GM06990 (cell line): ENCODE data around the gene TENM3.
"Not testable (repeated sequence)": the region's sequence is repeated elsewhere in the genome, so short reads cannot be mapped to it uniquely, and the experiment has no call there.

Experiments
- DNase-seq: peaks from one replicate; pipeline ENCODE4 v3.0.0-alpha.2; 2011; ENCODE audit not compliant: insufficient read length; ENCODE audit errors: extremely low read depth
- H3K27me3 ChIP-seq: replicated peaks from 2 replicates; pipeline ENCODE4 v1.6.0; 2011; ENCODE audit warnings: low read length; ENCODE audit not compliant: control insufficient read depth, insufficient read depth
- H3K36me3 ChIP-seq: 2 replicates; pipeline ENCODE4 v1.5.1; 2011; ENCODE audit warnings: low read length; ENCODE audit not compliant: control insufficient read depth, insufficient read depth
- H3K4me3 ChIP-seq: replicated peaks from 2 replicates; pipeline ENCODE4 v1.5.1; 2011; ENCODE audit warnings: low read depth, mild to moderate bottlenecking, control low read depth, low read length
- CTCF ChIP-seq: IDR thresholded peaks from 2 replicates; pipeline ENCODE4 v1.5.1; 2011; ENCODE audit warnings: low read length, control low read depth, mild to moderate bottlenecking, inconsistent platforms; ENCODE audit not compliant: insufficient read depth, poor library complexity, severe bottlenecking

TENM3 gene

DNA sequence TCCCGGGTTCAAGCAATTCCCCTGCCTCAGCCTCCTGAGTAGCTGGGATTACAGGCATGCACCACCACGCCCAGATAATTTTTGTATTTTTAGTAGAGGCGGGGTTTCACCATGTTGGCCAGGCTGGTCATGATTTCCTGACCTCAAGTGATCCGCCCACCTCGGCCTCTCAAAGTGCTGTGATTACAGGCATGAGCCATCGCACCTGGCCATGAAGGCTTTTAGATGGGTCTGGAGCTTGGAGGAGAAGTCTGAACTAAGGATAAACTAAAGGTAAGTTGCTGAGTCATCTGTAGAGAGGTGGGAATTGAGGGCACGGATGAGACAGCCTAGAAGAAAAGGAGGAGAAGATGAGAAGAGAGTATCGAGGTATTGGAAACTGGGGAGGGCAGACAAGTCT, at the start of gene TENM3:
Gene TENM3, plus strand, starts transcription at position 199 of the 400 bp plus-strand sequence. CDS start 80,619 bp downstream, outside the sequence.
- H3K27me3 ChIP-seq, H3K4me3 ChIP-seq, H3K36me3 ChIP-seq, DNase-seq: not testable (repeated sequence)

DNA sequence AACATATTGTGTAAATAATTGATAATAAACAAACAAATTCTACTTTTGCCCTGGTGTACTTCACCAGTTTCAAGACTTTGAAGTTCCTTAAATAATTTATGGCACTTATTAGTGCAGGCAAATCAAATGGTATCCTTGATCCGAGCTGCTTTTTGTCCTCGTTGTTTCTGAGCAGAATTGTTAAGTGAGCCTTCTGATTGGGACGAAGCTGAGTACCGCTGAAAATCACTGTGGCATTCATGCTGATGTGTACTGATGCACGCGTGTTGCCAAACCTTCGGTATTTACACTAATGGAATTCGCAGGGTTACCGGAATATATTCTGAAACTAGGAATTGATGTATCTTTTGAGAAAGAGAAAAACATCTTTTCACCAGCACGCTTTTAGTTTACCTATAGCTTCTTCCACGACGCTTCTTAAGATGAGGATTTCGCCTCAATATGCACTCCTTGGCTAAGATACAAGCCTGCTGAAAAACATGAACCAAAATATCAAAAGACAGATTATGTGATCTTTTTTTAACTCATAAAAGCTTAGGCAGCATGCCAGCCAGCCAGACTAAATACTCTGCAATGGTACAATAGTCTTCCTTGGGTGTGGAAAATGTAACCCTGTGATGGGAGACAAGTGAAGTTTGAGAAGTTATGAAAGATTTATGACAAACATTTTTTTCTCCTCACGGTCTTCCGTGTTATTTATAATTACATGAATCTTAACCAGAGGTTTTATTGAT, 48.9 kb upstream of the TENM3 start:
- DNase-seq: no peak
- no peaks in the 10 kb centered on the region for H3K27me3 ChIP-seq
- no peak overlapping the region for H3K4me3 ChIP-seq
- no peak for TF ChIP-seq CTCF
- H3K36me3 ChIP-seq: no peaks in the 10 kb centered on the region

- H3K4me3 ChIP-seq: no peak overlapping the region
- no peak for TF ChIP-seq CTCF
- no peaks in the 10 kb centered on the region for H3K36me3 ChIP-seq
- DNase-seq: no peak
- no peaks in the 10 kb centered on the region for H3K27me3 ChIP-seq
Measured at GRCh38 chr4:182197611-182198010, 45.6 kb upstream of the TENM3 start.

- Histone ChIP-seq H3K36me3 (no peaks in the 10 kb centered on the region), H3K27me3 (no peaks in the 10 kb centered on the region), H3K4me3 (no peak overlapping the region)
- DNase-seq: no peak
- TF ChIP-seq CTCF: no peak
Measured at GRCh38 chr4:182201871-182202270, 41.3 kb upstream of the TENM3 start.

- DNase-seq: no peak
- no peaks in the 10 kb centered on the region for H3K36me3 ChIP-seq
- no peak overlapping the region for H3K4me3 ChIP-seq
- H3K27me3 ChIP-seq: no peaks in the 10 kb centered on the region
- no peak for TF ChIP-seq CTCF
Measured at GRCh38 chr4:182202650-182203049, 40.6 kb upstream of the TENM3 start.

GRCh38 chr4:182203872-182204411, 39.3 kb upstream of the TENM3 start:
- no peak overlapping the region for H3K4me3 ChIP-seq
- no peak for DNase-seq
- no peaks in the 10 kb centered on the region for H3K27me3 ChIP-seq
- no peak for TF ChIP-seq CTCF
- H3K36me3 ChIP-seq: no peaks in the 10 kb centered on the region
